NCI-H2171 treated with DMSO at 0.1 percent for 48 hours (cell line): ENCODE measurements around the gene PXK.

Experiments
- DNase-seq: peaks from one replicate; lab custom pipeline; 2025; lab: John Stamatoyannopoulos, UW

PXK gene

DNA sequence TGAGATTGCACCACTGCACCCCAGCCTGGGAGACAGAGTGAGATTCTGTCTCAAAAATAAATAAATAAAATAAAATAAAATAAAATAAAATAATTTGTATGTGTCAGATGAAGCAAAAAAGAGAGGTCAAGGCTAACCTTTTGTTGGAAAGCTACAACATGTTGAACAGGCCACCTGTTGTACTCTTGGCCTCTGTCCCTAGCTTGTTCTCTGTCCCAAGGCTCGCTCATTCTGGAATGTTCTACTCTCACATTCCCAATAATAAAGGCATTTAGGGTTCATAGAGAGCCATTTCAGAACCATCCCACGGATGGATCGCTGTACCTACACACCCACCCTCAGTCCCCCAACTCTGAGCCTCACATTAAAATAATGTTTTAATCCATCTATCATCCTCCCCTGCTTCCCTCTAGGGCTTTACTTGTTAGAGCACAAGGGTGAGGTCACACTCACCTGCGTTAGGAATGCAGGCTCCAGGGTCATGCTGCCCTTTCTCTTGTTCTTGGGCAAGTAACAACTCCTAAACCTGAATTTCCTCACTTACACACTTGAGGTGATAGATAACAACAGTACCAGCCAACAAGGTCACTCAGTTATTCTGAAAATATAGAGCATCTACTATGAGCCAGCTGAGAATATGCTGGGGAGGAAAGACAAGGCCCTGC is 134.3 kb downstream of the PXK start:
- no peak for DNase-seq

DNA sequence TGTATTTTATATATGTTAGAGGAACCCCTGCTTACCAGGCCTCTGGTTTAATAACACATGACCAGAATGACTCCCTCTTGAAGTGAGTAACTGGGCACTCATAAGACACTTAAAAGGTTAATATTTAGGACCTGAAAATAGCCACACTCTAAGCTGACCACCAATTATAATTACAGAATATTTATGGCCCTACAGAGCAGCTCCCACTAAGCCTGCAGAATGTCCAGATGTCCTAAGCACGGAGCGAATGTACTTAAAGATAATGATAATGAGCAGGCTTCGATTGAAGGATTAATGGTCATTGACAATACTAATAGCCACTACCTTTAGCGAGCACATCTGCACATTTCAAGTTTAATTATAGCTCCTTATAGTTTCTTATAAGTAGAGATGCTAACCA is 136.4 kb downstream of the PXK start:
- DNase-seq: no peak

DNA sequence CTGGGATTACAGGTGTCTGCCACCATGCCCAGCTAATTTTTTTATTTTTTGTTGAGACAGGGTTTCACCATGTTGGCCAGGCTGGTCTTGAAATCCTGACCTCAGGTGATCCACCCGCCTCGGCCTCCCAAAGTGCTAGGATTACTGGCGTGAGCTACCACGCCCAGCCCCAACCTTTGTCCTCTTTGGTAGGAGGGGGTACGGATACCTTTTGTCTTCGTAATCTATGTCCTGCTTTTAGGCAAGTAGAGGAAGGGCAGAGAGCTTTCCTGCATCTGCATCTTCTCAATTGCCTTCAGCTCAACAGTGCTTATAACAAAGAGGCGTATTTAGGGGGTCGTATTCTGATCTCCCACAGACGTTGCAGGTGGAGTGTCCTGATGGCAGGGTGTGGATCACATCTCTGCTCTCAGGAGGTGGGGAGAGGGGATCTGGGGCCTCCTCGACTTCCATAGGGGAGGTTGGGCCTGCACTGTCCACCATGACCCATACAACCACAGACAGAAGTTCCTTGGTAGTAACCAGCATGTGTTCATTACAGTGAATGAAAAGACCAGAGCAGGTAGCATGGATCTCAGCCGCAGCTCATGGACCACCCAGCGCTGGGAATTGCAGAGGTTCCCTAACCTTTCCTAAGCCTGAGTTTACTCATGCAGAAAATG is 137.8 kb downstream of the PXK start:
- no peak for DNase-seq

DNA sequence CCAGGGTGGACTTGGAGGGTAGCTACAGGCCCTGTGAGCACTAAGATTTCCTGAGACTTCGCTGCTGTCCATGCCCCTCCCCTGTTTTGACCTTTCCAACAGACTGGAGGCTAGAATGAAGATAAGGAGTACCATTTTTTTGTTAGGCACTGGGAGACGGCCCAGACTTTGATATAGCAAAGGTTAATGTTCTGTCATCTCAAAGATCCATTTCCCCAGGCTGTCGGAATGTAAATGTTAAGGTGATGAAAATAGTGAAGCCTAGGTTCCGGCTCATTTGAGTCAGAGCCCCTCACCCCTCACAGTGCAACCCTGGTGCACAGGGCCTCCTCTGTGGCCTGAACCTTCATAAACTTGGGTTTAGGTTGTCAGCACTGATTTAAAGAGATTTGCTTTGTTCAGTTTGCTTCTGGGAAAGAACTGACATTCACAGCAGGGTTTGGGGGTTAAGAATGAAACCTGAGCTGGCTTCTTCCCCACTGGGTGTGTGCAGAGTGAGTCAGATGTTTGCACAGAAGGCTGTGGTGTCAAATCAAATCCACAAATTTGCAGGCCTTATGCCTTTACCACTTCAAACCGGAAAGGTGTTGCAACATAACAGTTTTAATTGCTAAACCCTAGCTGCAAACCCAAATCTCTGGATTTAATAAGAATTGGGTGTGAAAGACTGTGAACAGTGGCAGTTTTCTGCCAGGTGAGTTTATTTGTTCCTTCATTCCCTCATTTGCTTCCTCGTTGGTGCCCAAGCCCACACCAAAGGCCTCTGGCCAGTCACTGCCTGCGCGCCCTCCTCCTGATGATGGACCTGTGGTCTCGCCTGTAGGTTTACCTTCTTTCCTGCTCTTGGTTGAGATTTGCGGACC is 138.6 kb downstream of the PXK start:
- DNase-seq: peak; percentile 83

DNA sequence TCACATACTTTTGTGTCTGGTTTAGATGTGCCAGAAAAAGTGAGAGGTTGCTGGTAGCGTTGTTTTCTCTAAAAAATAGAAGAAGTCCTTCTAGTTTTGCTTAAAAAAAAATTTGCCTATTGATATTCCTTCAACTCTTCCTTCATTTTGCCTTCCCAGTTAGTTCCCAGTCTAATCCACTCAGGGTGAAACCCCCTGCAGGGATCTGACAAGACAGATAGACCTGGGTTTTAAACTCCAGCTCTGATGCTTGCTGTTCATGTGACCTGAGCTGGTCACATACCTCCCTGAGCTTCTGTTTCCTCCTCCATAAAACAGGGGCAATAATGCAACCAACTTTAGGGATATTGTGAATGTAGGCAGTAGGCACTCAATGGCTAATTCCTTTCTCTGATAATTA is 140.6 kb downstream of the PXK start:
- DNase-seq: no peak

DNA sequence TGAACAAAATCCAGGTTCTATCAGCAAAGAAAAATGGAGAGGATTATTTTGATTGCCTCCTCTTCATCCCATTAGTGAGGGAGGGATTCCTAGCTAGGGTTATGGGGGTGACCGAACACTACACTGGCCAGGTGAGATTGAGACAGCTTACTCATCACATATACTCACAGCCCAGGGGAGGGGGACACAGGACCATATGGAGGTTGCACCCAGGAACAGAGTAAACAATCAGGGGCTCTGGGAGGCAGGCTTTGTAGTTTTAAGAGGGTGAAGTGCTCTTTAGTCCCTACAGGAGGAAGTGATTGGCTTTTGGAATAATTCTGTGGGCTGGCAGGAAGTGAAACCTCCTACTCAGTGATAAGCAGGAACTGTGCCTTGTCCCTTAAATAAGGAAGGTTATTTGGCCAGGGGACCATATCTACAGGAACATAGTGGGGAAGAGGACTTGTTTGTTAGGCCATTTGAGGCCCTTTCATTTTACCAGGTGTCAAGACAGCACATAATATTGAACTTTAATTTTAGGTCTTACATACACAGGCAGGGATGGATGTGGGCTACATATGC is 141.7 kb downstream of the PXK start:
- DNase-seq: peak; percentile 60

DNA sequence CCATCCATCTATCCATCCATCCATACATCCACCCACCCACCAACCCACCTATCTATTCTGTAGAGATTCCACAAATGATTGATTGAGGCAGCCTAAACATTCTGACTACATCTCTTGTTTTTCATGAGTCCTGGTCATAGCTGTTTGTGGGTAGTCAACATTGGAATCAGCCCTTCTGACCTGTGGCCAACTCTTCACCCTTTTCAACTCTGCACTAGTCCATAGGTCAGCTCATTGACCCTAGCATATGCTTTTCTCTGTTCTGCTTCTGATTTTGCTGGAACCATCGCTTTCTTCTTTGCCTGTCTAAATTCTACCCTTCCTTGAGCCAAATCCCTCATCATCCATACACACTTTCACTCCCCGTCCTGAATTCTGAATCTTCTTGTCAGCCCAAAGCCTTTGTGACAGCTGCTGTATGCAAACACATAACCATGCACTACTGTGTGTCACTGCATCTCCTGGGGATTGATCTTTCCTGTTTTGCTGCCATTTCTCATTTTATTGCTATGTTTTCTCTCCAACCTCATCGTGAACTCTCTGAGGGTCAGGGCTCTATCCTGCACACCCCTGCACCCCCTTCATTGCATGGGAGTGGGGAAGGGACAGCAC is 142.4 kb downstream of the PXK start:
- no peak for DNase-seq
